PC-3 (cell line): ENCODE data around the gene TANGO6.

Experiments
- EZH2 ChIP-seq: fragments of 300-600 bp; sonication (generic); IDR thresholded peaks from one replicate; pipeline ENCODE4 v1.6.1; 2017; ENCODE audit warnings: antibody characterized with exemption, mild to moderate bottlenecking, low read length; ENCODE audit not compliant: unreplicated experiment
- EZH2phosphoT487 ChIP-seq: fragments of 300-600 bp; sonication (generic); IDR thresholded peaks from 2 replicates; pipeline ENCODE4 v1.6.1; 2018; ENCODE audit warnings: mild to moderate bottlenecking, antibody characterized with exemption, low read length, borderline replicate concordance
- TF ChIP-seq, protein P1 (sequence below): fragments of 300-600 bp; sonication (generic); conservative IDR thresholded peaks from 2 replicates; pipeline ENCODE4 v1.5.1; 2017; ENCODE audit warnings: antibody characterized with exemption, low read depth, mild to moderate bottlenecking, low read length

DNA sequence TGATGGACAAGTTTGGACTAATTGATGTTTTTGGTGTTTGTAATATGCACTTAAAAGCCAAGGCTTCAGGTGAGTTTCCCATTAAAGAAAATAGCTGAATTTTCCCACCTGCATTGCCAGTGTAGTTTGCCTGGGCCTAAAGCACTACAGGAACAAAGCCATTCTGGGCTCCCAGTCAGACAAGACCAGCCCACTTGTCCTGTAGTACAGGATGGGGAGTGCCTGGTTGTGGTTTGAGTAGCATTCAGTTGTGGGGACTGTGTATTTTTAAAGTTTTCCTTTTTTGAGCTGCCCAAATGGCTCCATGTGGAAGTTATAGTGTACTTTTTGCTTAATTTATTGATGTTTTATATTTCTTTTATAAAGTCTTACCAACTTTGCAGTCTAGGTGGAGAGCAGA is 91.7 kb downstream of the TANGO6 start:
- TF ChIP-seq, protein P1, sequence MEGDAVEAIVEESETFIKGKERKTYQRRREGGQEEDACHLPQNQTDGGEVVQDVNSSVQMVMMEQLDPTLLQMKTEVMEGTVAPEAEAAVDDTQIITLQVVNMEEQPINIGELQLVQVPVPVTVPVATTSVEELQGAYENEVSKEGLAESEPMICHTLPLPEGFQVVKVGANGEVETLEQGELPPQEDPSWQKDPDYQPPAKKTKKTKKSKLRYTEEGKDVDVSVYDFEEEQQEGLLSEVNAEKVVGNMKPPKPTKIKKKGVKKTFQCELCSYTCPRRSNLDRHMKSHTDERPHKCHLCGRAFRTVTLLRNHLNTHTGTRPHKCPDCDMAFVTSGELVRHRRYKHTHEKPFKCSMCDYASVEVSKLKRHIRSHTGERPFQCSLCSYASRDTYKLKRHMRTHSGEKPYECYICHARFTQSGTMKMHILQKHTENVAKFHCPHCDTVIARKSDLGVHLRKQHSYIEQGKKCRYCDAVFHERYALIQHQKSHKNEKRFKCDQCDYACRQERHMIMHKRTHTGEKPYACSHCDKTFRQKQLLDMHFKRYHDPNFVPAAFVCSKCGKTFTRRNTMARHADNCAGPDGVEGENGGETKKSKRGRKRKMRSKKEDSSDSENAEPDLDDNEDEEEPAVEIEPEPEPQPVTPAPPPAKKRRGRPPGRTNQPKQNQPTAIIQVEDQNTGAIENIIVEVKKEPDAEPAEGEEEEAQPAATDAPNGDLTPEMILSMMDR: no peak
- TF ChIP-seq EZH2phosphoT487 (no peak), EZH2 (no peak)
